Adipocyte (in vitro differentiated cells): ENCODE measurements around the gene RIC8B.
"Not testable (repeated sequence)": the region's sequence is repeated elsewhere in the genome, so short reads cannot be mapped to it uniquely, and the experiment has no call there.

Experiments used
- DNase-seq: peaks from one replicate; pipeline ENCODE4 v3.0.0-alpha.2; 2015; ENCODE audit warnings: low read depth
- H3K27me3 ChIP-seq: replicated peaks from 2 replicates; pipeline ENCODE4 v1.7.0; 2013; ENCODE audit warnings: mild to moderate bottlenecking, low read length, moderate library complexity; ENCODE audit not compliant: control insufficient read depth, insufficient read depth
- H3K36me3 ChIP-seq: 2 replicates; pipeline ENCODE4 v1.7.0; 2013; ENCODE audit warnings: low read length, mild to moderate bottlenecking, moderate library complexity; ENCODE audit not compliant: control insufficient read depth, insufficient read depth, severe bottlenecking
- H3K4me1 ChIP-seq: 2 replicates; pipeline ENCODE4 v1.7.0; 2013; ENCODE audit warnings: mild to moderate bottlenecking, low read length, moderate library complexity; ENCODE audit not compliant: control insufficient read depth, insufficient read depth
- H3K4me3 ChIP-seq: 2 replicates; pipeline ENCODE4 v1.7.0; 2013; ENCODE audit warnings: mild to moderate bottlenecking, low read length, moderate library complexity
- H3K9ac ChIP-seq: 2 replicates; pipeline ENCODE4 v1.7.0; 2013; ENCODE audit warnings: mild to moderate bottlenecking, low read length, moderate library complexity
- H3K9me3 ChIP-seq: 2 replicates; pipeline ENCODE4 v1.7.0; 2013; ENCODE audit warnings: mild to moderate bottlenecking, low read length, moderate library complexity; ENCODE audit not compliant: control insufficient read depth

RIC8B gene, protein sequence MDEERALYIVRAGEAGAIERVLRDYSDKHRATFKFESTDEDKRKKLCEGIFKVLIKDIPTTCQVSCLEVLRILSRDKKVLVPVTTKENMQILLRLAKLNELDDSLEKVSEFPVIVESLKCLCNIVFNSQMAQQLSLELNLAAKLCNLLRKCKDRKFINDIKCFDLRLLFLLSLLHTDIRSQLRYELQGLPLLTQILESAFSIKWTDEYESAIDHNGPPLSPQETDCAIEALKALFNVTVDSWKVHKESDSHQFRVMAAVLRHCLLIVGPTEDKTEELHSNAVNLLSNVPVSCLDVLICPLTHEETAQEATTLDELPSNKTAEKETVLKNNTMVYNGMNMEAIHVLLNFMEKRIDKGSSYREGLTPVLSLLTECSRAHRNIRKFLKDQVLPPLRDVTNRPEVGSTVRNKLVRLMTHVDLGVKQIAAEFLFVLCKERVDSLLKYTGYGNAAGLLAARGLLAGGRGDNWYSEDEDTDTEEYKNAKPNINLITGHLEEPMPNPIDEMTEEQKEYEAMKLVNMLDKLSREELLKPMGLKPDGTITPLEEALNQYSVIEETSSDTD

DNA sequence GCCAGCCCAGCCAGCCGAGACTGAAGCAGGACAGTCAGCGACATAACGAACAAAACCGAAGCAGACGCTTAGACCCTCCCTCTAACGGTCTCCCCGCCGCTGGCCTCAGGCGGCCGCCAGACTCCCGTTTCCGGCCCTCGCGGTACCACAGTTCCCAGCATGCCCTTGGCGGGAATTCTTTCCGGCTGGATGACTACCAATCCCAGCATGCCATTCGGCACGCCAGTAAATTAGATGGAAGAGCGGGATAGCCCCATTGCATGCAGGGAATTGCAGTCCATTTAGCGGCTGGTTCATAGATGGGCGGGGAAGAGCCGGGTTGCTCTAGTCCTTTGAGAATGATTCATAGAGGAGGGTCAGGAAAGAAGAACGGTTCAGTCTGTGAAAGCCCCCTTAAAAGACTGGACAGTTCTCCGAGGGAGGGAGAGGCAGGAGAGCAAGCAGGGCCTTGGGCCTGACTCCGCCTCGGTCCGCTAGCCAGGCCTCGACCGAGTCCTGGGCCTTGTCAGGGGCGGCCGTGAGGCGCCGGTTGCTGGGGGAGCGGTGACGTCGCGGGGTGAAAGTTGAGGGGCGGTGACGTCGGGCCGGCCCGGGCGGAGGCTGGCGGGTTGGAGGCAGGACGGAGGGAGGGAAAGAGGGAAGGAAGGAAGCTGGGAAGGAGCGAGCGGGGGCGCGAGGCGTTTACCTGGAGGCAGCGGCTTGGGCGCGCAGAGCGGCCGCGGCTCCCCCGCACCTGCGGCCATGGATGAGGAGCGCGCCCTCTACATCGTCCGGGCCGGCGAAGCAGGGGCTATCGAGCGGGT is at the start of gene RIC8B:
RIC8B (plus strand) TSS at position 678 of the 803 bp plus-strand sequence; CDS start at position 742, 64 bp downstream.
- peaks cover 13% of the 10 kb centered on the region for H3K4me1 ChIP-seq
- H3K36me3 ChIP-seq, result no peaks in the 10 kb centered on the region
- no peaks in the 10 kb centered on the region for H3K27me3 ChIP-seq
- peak within 1 kb of the TSS; percentile 91 for H3K4me3 ChIP-seq
- peak; percentile 99 for DNase-seq
- peak within 1 kb of the TSS; percentile 97 for H3K9ac ChIP-seq
- H3K9me3 ChIP-seq, result no peaks in the 10 kb centered on the region

DNA sequence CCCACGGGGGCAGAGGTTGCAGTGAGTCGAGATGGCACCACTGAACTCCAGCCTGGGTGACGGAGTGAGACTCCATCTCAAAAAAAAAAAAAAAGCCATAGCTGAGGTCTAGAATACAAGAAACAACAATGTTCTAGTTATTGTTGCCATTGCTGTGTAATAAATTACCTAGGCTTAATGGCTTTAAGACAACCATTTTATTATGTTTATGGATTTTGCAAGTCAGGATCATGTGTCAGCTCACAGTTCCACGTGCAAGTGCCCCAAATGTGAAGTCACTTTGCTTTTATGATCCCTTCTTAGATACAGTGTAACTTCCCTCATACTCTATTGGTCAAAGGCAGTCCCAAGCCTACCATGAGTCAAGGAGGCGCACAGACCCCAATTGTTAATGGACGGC is 49.5 kb upstream of the RIC8B start:
- Histone ChIP-seq H3K4me1 (peaks cover 3% of the 10 kb centered on the region), H3K9ac (no peak overlapping the region), H3K4me3 (no peak overlapping the region), H3K27me3 (no peaks in the 10 kb centered on the region), H3K36me3 (no peaks in the 10 kb centered on the region), H3K9me3 (no peaks in the 10 kb centered on the region)
- DNase-seq, result no peak

DNA sequence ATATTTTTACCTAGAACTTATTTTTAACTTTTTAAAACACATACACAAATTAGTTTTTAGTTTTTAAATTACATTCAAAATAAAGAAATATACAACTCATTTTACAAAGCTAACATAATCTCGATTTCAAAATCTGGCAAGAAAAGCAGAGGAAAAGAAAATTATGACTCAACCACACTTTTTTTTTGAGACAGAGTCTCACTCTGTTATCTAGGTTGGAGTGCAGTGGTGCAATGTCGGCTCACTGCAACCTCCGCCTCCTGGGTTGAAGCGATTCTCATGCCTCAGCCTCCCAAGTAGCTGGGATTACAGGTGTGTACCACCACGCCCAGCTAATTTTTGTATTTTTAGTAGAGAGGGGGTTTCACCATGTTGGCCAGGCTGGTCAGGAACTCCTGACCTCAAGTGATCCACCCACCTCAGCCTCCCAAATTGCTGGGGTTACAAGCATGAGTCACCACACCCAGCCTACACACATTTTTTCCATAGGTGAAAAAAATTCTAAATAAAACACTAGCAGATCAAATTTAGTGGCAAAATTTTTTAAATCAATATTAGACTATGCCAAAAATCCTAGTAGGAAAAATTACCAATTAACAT is 47.8 kb upstream of the RIC8B start:
- not testable (repeated sequence) for H3K27me3 ChIP-seq, H3K36me3 ChIP-seq, DNase-seq, H3K9ac ChIP-seq, H3K4me1 ChIP-seq, H3K4me3 ChIP-seq, H3K9me3 ChIP-seq

DNA sequence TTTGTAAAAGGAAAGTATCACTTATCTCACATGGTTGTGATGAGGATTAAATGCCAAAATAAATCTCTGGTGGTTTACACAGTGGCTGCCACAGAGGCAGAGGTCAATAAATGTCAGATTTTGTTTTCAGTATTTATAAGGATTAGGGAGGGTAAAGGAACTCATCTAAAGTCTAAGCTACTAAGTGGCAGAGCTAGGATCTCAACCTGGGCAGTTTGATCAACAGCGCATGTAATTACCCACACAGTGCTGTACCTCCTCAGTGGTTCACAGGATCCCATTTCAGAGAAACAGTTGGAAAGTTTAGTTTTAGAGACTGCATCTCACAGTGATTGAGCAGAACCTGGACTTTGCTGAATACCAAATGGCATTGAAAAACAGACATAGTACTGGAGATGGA is 44.9 kb upstream of the RIC8B start:
- Histone ChIP-seq H3K9me3 (no peaks in the 10 kb centered on the region), H3K9ac (no peak overlapping the region), H3K4me3 (no peak overlapping the region), H3K27me3 (no peaks in the 10 kb centered on the region), H3K36me3 (no peaks in the 10 kb centered on the region), H3K4me1 (peaks cover 3% of the 10 kb centered on the region)
- no peak for DNase-seq

DNA sequence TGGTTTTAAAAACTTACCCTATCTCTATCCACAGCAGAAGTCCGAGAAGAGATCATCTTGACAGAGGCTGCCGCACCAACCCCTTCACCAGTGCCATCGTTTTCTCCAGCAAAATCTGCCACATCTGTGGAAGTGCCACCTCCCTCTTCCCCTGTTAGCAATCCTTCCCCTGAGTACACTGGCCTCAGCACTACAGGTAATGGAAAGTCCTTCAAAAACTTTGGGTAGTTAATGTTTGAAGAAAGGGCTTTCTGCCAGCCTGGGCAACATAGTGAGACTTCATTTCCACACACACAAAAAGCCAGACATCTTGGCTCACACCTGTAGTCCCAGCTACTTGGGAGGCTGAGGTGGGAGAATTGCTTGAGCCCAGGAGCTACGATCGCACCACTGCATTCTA is 41.6 kb upstream of the RIC8B start:
- no peaks in the 10 kb centered on the region for H3K36me3 ChIP-seq
- DNase-seq, result no peak

DNA sequence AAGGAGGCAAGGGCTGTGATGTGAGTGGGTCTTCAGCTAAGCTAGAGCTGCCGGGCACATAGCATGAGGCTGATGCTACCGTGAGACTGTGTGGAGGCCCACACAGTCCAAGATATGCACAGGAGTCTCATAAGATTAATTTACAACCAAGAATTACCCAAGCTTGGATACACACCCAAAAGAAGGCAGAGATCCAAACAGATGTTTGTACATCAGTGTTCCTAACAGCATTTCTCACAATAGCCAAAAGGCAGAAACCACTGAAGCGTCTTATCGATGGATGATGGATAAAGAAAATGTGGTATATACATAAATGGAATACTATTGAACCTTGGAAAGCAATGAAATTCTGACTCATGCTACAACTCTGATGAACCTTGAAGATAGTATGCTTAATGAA is 40.8 kb upstream of the RIC8B start:
- Histone ChIP-seq H3K36me3 (no peaks in the 10 kb centered on the region), H3K4me1 (no peaks in the 10 kb centered on the region), H3K9ac (no peak overlapping the region), H3K27me3 (peaks cover 8% of the 10 kb centered on the region), H3K9me3 (no peaks in the 10 kb centered on the region), H3K4me3 (no peak overlapping the region)
- DNase-seq, result no peak

More for the DNA sequence above, 41.6 kb upstream of the RIC8B start:
- no peaks in the 10 kb centered on the region for H3K4me1 ChIP-seq
- no peaks in the 10 kb centered on the region for H3K9me3 ChIP-seq
- H3K27me3 ChIP-seq, result peaks cover 8% of the 10 kb centered on the region
- no peak overlapping the region for H3K4me3 ChIP-seq
- H3K9ac ChIP-seq, result no peak overlapping the region

DNA sequence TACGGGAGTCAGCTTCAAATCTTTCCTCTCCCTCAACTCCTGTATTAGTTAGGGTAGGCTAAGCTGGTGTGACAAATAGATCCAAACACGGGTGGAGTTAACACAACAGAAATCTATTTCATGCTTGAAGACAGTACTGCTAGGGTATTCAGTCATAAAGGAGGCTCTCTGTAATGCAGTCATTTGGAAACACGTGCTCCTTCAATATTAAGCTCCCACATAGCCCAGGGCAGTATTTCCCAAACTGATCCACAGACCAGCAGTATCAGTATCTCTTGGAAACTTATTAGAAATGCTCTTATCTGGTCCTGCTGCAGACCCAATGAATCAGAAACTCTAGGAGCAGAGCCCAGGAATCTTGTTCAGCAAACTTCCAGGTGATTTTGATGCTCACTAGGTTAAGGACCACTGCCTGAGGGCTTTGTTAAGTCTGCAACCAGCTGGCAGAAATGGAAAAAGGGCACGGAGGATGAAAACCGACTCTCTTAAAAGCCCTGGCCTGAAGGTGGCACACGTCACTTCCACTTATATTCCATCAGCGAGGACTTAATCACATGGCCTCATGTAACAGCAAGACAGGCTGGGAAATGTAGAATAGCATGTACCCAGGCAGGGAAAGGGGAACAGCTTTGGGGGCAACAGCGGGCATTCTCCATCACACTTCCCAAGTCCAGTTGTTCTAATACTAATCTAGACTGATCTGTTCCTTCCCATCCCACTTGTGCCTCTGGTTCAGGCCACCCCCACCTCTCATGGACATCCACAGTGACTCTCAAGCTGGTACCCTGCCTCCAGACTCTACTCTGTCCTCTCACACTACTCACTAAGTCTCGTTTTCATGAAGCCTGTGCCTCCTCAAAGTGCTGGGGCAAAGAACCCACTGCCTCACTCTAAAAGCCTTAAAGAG is 38.2 kb upstream of the RIC8B start:
- H3K27me3 ChIP-seq, result peaks cover 8% of the 10 kb centered on the region
- H3K9ac ChIP-seq, result no peak overlapping the region
- no peaks in the 10 kb centered on the region for H3K4me1 ChIP-seq
- no peak for DNase-seq
- no peaks in the 10 kb centered on the region for H3K9me3 ChIP-seq
- no peaks in the 10 kb centered on the region for H3K36me3 ChIP-seq
- no peak overlapping the region for H3K4me3 ChIP-seq

DNA sequence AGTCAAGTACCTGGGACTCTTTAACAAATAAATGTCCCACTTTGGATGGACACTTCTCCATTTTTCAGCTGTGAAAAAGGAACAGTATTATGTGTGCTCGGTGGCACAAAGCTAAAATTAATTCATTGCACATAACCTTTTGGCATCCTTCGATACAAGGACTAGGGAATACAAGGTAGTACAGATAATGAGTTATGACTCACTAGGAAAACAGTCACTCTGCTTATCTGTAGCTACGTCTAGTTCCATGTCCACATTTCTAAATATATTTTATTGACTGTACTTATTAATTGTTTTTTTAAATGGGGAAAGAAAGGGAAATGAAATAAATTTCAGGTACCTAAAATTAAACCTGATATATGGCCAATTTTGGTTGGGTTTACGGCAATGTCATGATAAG is 35.2 kb upstream of the RIC8B start:
- H3K4me3 ChIP-seq, result no peak overlapping the region
- no peaks in the 10 kb centered on the region for H3K36me3 ChIP-seq
- no peak for DNase-seq
- H3K4me1 ChIP-seq, result no peaks in the 10 kb centered on the region
- no peaks in the 10 kb centered on the region for H3K9me3 ChIP-seq
- H3K27me3 ChIP-seq, result peaks cover 21% of the 10 kb centered on the region
- H3K9ac ChIP-seq, result no peak overlapping the region

DNA sequence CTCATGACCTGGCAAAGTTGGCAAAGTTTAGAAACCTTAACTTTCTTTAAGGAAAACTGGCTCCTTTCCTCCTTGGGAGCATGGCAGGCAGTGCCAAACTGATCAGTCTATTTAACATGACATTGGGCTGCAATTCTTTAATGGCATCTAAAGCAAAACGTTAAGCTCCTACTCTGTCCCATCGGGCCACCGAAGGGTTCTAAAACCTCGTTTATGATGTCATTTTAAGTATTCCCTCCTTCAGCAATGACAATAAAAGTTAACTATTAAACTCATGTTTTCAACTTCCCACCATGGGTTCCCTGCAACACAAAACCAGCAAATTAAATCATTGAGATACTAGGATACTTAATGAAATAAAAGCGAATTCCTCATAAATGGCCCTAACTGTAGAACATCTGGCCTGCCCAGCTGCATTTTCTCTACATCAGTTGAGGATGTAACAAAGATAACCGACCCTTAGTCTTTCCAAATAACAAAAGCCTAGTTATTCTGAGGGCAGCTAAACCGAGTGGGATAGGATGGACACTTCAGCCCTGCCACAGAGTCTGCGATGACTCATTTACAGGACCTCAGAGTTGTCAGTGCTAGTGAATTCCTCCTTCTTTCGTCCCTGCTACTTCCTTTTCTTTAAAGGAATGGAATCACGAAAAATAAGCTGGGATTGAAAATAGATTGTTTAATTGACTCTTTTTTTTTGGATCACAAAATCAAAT is 34.5 kb upstream of the RIC8B start:
- Histone ChIP-seq H3K27me3 (peaks cover 21% of the 10 kb centered on the region), H3K4me3 (no peak overlapping the region), H3K9ac (no peak overlapping the region), H3K4me1 (no peaks in the 10 kb centered on the region), H3K36me3 (no peaks in the 10 kb centered on the region), H3K9me3 (no peaks in the 10 kb centered on the region)
- no peak for DNase-seq

DNA sequence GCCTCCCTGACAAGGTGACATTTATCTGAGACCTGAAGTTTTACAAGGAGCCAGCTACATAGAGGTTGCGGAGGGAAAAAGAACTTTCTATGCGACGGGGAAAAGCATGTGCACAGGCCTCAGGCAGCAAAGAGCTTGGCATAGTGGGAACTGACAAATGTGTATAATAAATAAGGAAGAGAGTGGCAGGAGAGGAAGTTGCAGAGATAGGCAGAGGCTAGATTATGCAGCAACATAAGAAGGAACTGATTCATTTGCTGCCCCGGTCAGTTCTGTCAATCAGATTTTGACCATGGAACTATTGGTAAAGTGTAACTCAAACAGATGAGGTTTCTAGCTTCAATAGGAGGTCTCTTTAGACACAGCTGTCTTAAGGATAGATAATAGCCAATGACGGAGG is 33.7 kb upstream of the RIC8B start:
- Histone ChIP-seq H3K27me3 (peaks cover 21% of the 10 kb centered on the region), H3K36me3 (no peaks in the 10 kb centered on the region), H3K4me1 (no peaks in the 10 kb centered on the region), H3K9ac (no peak overlapping the region), H3K4me3 (no peak overlapping the region), H3K9me3 (no peaks in the 10 kb centered on the region)
- no peak for DNase-seq
